ENCODE data around the gene ATXN2L. TPM values are rescaled to one million over a fixed set of nuclear protein-coding genes. Genes with fewer than 3 reads are reported as not detected.

The ATXN2L gene
- polyA plus RNA-seq: 7.1 and 12.1 TPM in 2 replicates

GRCh38 chr16:28822520-28823290 is at the start of gene ATXN2L:
Gene ATXN2L (plus strand): TSS chr16:28822999. CDS start chr16:28823260, 261 bp downstream.

DNA sequence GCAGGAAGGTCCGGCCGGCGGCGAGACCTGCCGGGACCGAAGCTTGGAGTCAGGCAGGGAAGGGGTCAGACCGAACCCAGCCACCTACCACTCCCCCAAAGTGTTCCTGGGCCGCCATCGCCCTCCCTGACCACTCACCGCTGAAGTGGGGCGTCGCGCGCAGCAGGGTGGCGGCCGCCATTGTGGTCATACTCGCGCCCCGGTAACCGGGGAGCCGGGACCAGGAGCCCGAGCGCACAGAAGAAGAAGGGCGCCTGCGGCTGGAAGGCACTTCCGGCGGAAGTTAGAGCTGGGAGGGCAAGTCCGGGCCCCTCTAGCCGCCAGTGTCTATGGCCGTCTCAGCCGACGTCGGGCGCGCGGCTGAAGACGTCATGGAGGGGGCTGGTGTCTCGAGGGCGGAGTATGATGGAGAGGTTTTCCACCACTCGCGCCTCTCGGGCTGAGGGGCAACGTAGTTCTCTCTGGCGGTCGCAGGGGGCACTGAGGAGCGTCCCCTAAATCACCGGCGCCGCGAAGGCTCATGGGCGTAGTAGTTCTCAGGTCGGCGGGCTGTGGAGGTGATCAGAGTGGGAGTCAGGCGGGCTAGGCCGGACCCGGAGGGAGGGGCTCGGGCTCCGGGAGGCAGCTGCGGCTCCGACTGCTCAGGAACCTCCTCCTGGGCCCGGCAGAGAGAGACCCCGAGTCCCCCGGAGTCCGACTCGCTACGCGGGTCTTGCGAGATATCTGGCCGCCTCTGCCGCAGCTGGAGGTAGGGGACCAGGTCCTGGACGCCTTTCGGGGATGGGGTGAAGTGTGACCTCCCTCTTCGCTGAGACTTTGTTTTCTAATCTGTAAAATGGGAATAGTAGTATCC is 23.5 kb downstream of the ATXN2L start, which contains the start of gene TUFM:
TSS of gene TUFM (minus strand) at position 269 of the 853 bp plus-strand sequence. CDS start at position 190, 79 bp downstream.

DNA sequence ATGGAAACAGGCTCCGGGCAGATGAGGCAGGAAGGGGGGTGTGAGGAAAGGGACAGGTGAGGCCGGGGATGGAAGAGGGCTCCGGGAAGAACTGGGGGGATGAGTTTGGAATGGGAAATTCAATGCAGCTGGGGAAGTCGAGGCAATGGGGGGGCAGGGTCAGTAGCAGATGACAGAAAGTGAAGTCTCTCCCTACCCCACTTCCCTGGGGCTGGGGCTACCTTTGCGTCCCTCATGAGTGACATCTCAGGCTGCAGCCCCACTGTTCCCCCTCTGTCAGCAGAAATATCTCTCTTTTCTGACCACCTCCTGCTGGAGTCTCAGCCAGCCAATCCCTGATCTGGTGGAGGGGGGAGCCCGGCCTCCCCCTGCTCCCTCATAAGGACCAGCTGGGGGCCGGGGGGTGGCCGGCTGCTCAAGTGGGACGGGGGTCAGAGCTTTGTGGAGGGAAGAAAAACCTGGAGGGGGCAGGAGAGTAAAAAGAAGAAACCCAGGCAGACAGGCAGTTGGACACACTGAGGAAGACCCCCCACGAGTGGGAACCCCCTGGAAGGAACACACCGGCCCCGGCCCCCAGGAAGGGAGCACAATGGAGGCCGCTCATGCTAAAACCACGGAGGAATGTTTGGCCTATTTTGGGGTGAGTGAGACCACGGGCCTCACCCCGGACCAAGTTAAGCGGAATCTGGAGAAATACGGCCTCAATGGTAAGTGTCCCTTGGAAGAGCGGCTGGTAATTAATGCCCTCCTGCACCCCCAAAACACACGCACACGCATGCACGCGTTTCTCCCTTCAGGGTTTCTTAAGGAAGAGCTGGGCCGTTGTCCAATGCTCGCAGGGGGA is 55.5 kb downstream of the ATXN2L start, which contains the start of gene ATP2A1:
TSS of gene ATP2A1 (plus strand) at position 406 of the 844 bp plus-strand sequence. CDS start at position 590, 184 bp downstream.

Other genes with a start within 250 kb of the ATXN2L start
- 0.59 and 1.7 TPM in 2 replicates for gene SULT1A2, start 225.9 kb upstream of the ATXN2L start, polyA plus RNA-seq
- 35.1 and 39.9 TPM in 2 replicates for gene SULT1A1, start 213.0 kb upstream of the ATXN2L start, polyA plus RNA-seq
- not detected in 2 replicates for gene NPIPB8, start 184.9 kb upstream of the ATXN2L start, polyA plus RNA-seq
- 255 and 303 TPM in 2 replicates for gene EIF3C, start 111.5 kb upstream of the ATXN2L start, polyA plus RNA-seq
- 1.6 TPM in 1 of 2 replicates, not detected in the other for gene NPIPB9, start 71.2 kb upstream of the ATXN2L start, polyA plus RNA-seq
- 84.1 and 84.6 TPM in 2 replicates for gene TUFM, start 23.3 kb downstream of the ATXN2L start, polyA plus RNA-seq
- 3.7 and 4.5 TPM in 2 replicates for gene SH2B1, start 40.8 kb downstream of the ATXN2L start, polyA plus RNA-seq
- 0.52 TPM in 1 of 2 replicates, not detected in the other for gene ATP2A1, start 55.5 kb downstream of the ATXN2L start, polyA plus RNA-seq
- gene RABEP2, start 102.2 kb downstream of the ATXN2L start, polyA plus RNA-seq: 0.43 and 0.49 TPM in 2 replicates
- gene CD19, start 109.0 kb downstream of the ATXN2L start, polyA plus RNA-seq: not detected in 2 replicates
- gene NFATC2IP, start 127.9 kb downstream of the ATXN2L start, polyA plus RNA-seq: 5.0 and 6.6 TPM in 2 replicates
- gene SPNS1, start 151.8 kb downstream of the ATXN2L start, polyA plus RNA-seq: 2.4 and 2.6 TPM in 2 replicates
- gene LAT, start 162.1 kb downstream of the ATXN2L start, polyA plus RNA-seq: 4.9 TPM in 1 of 2 replicates, not detected in the other

Data from Purkinje cell (primary cell).